ENCODE measurements around the gene KLHL3. TPM values are rescaled to one million over a fixed set of nuclear protein-coding genes. Genes with fewer than 3 reads are reported as not detected.

Gene KLHL3
- total and polyA plus RNA-seq, 2 donors (not counting 3 experiments of a cell fraction or from before 2014, with no cell fraction given): 8.8 to 13.6 TPM

- H3K4me1 ChIP-seq (ENCODE audit: control insufficient read depth, extremely low read depth, insufficient read depth, low read length): no peaks in the 10 kb centered on the region
- BruUV-seq (replicated peaks): no TSS peak
- no peaks in the 10 kb centered on the region for H3K27me3 ChIP-seq (ENCODE audit: control insufficient read depth in 2 of 2, insufficient read depth in 2 of 2, low read length in 2 of 2)
- CTCF ChIA-PET: interaction anchor here (0.8 to 2.7 kb wide), 10 partner anchors 8 to 85 kb away, joined by 3 to 20 read pairs (median 6); partner anchors contain the start of gene KLHL3
- H3K9ac ChIP-seq (replicated peaks; ENCODE audit: extremely low read depth, insufficient read depth, low read length): no peak overlapping the region
- no peak overlapping the region for H3K4me3 ChIP-seq (replicated peaks in 1 of 3; ENCODE audit: insufficient read depth in 1 of 3, low read depth in 1 of 3, low read length in 3 of 3)
- H3K79me2 ChIP-seq (ENCODE audit: control insufficient read depth, insufficient read depth, low read length): no peaks in the 10 kb centered on the region
- no peaks in the 10 kb centered on the region for H3K9me1 ChIP-seq (replicated peaks; ENCODE audit: control insufficient read depth, extremely low read depth, insufficient read depth, low read length)
- H4K20me1 ChIP-seq (replicated peaks; ENCODE audit: control insufficient read depth, extremely low read depth, insufficient read depth, low read length): no peaks in the 10 kb centered on the region
- TF ChIP-seq MYC (IDR thresholded peaks at IDR 0.05; ENCODE audit: low read depth, low read length) (no peak), FOS (IDR thresholded peaks at IDR 0.05; ENCODE audit: borderline replicate concordance, insufficient read depth, low read length) (no peak), MAX (IDR thresholded peaks at IDR 0.05; ENCODE audit: insufficient read depth, insufficient read length) (no peak), CTCF (IDR thresholded peaks at IDR 0.05; ENCODE audit: extremely low read depth in 1 of 2, insufficient read depth in 1 of 2, low read depth in 1 of 2, low read length in 2 of 2) (no peak)
- H3K27ac ChIP-seq (ENCODE audit: insufficient read depth, low read depth, low read length): no peak overlapping the region
- FAIRE-seq (no peak), DNase-seq (ENCODE audit: low read depth, low spot score) (no peak)
- dilution Hi-C loops (cut with MboI; ENCODE audit: extremely low pct_ligation_motif_present, low sequenced_read_pairs): no loop called here
- H3K36me3 ChIP-seq (ENCODE audit: control insufficient read depth in 2 of 2, extremely low read depth in 1 of 2, insufficient read depth in 2 of 2, low read length in 2 of 2): no peaks in the 10 kb centered on the region
- no peak overlapping the region for H3K4me2 ChIP-seq (ENCODE audit: insufficient read depth, low read length)
- intact Hi-C loops (cut with micrococcal nuclease): no loop called here
- POLR2A ChIA-PET: no interaction called here
- H2AFZ ChIP-seq (ENCODE audit: low read depth, low read length): no peak overlapping the region
- no peaks in the 10 kb centered on the region for H3K9me3 ChIP-seq (replicated peaks; ENCODE audit: control insufficient read depth, insufficient read depth, low read length)
Observed at GRCh38 chr5:137714494-137714893, 21.4 kb downstream of the KLHL3 start.

- no peak for FAIRE-seq
- no peak overlapping the region for H2AFZ ChIP-seq (ENCODE audit: low read depth, low read length)
- no peak overlapping the region for H3K4me2 ChIP-seq (ENCODE audit: insufficient read depth, low read length)
- DNase-seq (ENCODE audit: low read depth, low spot score): no peak
- H3K36me3 ChIP-seq (ENCODE audit: control insufficient read depth in 2 of 2, extremely low read depth in 1 of 2, insufficient read depth in 2 of 2, low read length in 2 of 2): peaks cover 0 to 7% of the 10 kb centered on the region in 2 experiments
- no peaks in the 10 kb centered on the region for H3K79me2 ChIP-seq (ENCODE audit: control insufficient read depth, insufficient read depth, low read length)
- TF ChIP-seq MAX (IDR thresholded peaks at IDR 0.05; ENCODE audit: insufficient read depth, insufficient read length) (no peak), FOS (IDR thresholded peaks at IDR 0.05; ENCODE audit: borderline replicate concordance, insufficient read depth, low read length) (no peak), MYC (IDR thresholded peaks at IDR 0.05; ENCODE audit: low read depth, low read length) (no peak), POLR2A (IDR thresholded peaks at IDR 0.05; ENCODE audit: low read depth, low read length) (no peak), JUN (IDR thresholded peaks at IDR 0.05; ENCODE audit: borderline replicate concordance, insufficient read depth, insufficient read length, low read depth) (no peak), GATA2 (IDR thresholded peaks at IDR 0.05; ENCODE audit: insufficient read depth, insufficient read length, low read depth, low read length) (no peak), POLR2AphosphoS5 (IDR thresholded peaks at IDR 0.05; ENCODE audit: insufficient read depth, low read depth, low read length) (no peak), CTCF (IDR thresholded peaks at IDR 0.05; ENCODE audit: extremely low read depth in 1 of 2, insufficient read depth in 1 of 2, low read depth in 1 of 2, low read length in 2 of 2) (no peak), EZH2 (IDR thresholded peaks at IDR 0.05; ENCODE audit: borderline replicate concordance, low read depth, low read length, severe bottlenecking) (no peak)
- H3K27ac ChIP-seq (ENCODE audit: insufficient read depth, low read depth, low read length): no peak overlapping the region
- no TSS peak for BruUV-seq (replicated peaks)
- H3K9me1 ChIP-seq (replicated peaks; ENCODE audit: control insufficient read depth, extremely low read depth, insufficient read depth, low read length): no peaks in the 10 kb centered on the region
- ChIA-PET CTCF (interaction anchor here (1.1 to 4.6 kb wide), 4 partner anchors 16 to 52 kb away, joined by 3 to 20 read pairs (median 6); no protein-coding TSS in a partner anchor), POLR2A (no interaction called here)
- no peaks in the 10 kb centered on the region for H4K20me1 ChIP-seq (replicated peaks; ENCODE audit: control insufficient read depth, extremely low read depth, insufficient read depth, low read length)
- intact Hi-C loops (cut with micrococcal nuclease): no loop called here
- dilution Hi-C loops (cut with MboI; ENCODE audit: extremely low pct_ligation_motif_present, low sequenced_read_pairs): no loop called here
- no peak overlapping the region for H3K9ac ChIP-seq (replicated peaks; ENCODE audit: extremely low read depth, insufficient read depth, low read length)
- no peaks in the 10 kb centered on the region for H3K9me3 ChIP-seq (replicated peaks; ENCODE audit: control insufficient read depth, insufficient read depth, low read length)
- no peaks in the 10 kb centered on the region for H3K27me3 ChIP-seq (ENCODE audit: control insufficient read depth in 2 of 2, insufficient read depth in 2 of 2, low read length in 2 of 2)
- H3K4me1 ChIP-seq (ENCODE audit: control insufficient read depth, extremely low read depth, insufficient read depth, low read length): peaks cover 3% of the 10 kb centered on the region
- H3K4me3 ChIP-seq (replicated peaks in 1 of 3; ENCODE audit: insufficient read depth in 1 of 3, low read depth in 1 of 3, low read length in 3 of 3): no peak overlapping the region
Observed at GRCh38 chr5:137712139-137712667, 23.7 kb downstream of the KLHL3 start.

All from endothelial cell of umbilical vein (primary cell).